Trophoblast cell (in vitro differentiated cells and primary cell): ENCODE results near the gene EPB41L4A.
"Not testable (repeated sequence)": the region's sequence is repeated elsewhere in the genome, so short reads cannot be mapped to it uniquely, and the experiment has no call there.

Experiments used
- DNase-seq, 2 donors: peaks; one replicate each; pipeline ENCODE4 v3.0.0-alpha.2; 2016
- H2AFZ ChIP-seq: 2 replicates; pipeline ENCODE4 v1.6.1; 2013; ENCODE audit warnings: low read length, moderate library complexity, mild to moderate bottlenecking; ENCODE audit not compliant: insufficient read depth, poor library complexity
- H2AK5ac ChIP-seq: 2 replicates; pipeline ENCODE4 v1.6.1; 2013; ENCODE audit warnings: mild to moderate bottlenecking, low read length
- H2BK120ac ChIP-seq: 2 replicates; pipeline ENCODE4 v1.6.1; 2013; ENCODE audit warnings: low read length, mild to moderate bottlenecking, moderate library complexity; ENCODE audit not compliant: insufficient read depth, poor library complexity
- H2BK12ac ChIP-seq: 2 replicates; pipeline ENCODE4 v1.6.1; 2013; ENCODE audit warnings: mild to moderate bottlenecking, low read length, moderate library complexity
- H2BK5ac ChIP-seq: 2 replicates; pipeline ENCODE4 v1.6.1; 2013; ENCODE audit warnings: low read length, low read depth, moderate library complexity, mild to moderate bottlenecking; ENCODE audit not compliant: poor library complexity
- H3K14ac ChIP-seq: 2 replicates; pipeline ENCODE4 v1.6.1; 2013; ENCODE audit warnings: mild to moderate bottlenecking, low read length
- H3K18ac ChIP-seq: 2 replicates; pipeline ENCODE4 v1.6.1; 2013; ENCODE audit warnings: mild to moderate bottlenecking, low read length
- H3K23ac ChIP-seq: 2 replicates; pipeline ENCODE4 v1.6.1; 2013; ENCODE audit warnings: low read length
- H3K27ac ChIP-seq: 2 replicates; pipeline ENCODE4 v1.5.1; 2013; ENCODE audit warnings: low read depth, mild to moderate bottlenecking, inconsistent platforms, low read length, moderate library complexity
- H3K27me3 ChIP-seq: 2 replicates; pipeline ENCODE4 v1.6.1; 2013; ENCODE audit warnings: inconsistent platforms, mild to moderate bottlenecking, low read length, moderate library complexity; ENCODE audit not compliant: insufficient read depth
- H3K36me3 ChIP-seq, 2 experiments: 1 replicate in 1 of 2; 2 replicates in 1 of 2; pipeline ENCODE4 v1.6.1; 2013; ENCODE audit warnings: low read length in 2 of 2, mild to moderate bottlenecking in 2 of 2, moderate library complexity in 1 of 2; ENCODE audit not compliant: insufficient read depth in 2 of 2, control insufficient read depth in 1 of 2
- H3K4ac ChIP-seq: 2 replicates; pipeline ENCODE4 v1.6.1; 2013; ENCODE audit warnings: low read depth, mild to moderate bottlenecking, low read length, moderate library complexity
- H3K4me1 ChIP-seq, 2 experiments: 1 replicate in 1 of 2; 2 replicates in 1 of 2; pipeline ENCODE4 v1.6.1; 2013; ENCODE audit warnings: low read length in 2 of 2, mild to moderate bottlenecking in 2 of 2, moderate library complexity in 1 of 2; ENCODE audit not compliant: insufficient read depth in 2 of 2, control insufficient read depth in 1 of 2
- H3K4me2 ChIP-seq: 2 replicates; pipeline ENCODE4 v1.6.1; 2013; ENCODE audit warnings: inconsistent platforms, mild to moderate bottlenecking, low read length, moderate library complexity
- H3K4me3 ChIP-seq: 2 replicates; pipeline ENCODE4 v1.5.1; 2013; ENCODE audit warnings: mild to moderate bottlenecking, low read depth, low read length, inconsistent platforms
- H3K79me1 ChIP-seq: one replicate; pipeline ENCODE4 v1.6.1; 2013; ENCODE audit warnings: low read length
- H3K79me2 ChIP-seq: 2 replicates; pipeline ENCODE4 v1.6.1; 2013; ENCODE audit warnings: low read length, mild to moderate bottlenecking; ENCODE audit not compliant: control insufficient read depth, insufficient read depth, poor library complexity
- H3K9ac ChIP-seq: 2 replicates; pipeline ENCODE4 v1.6.1; 2013; ENCODE audit warnings: mild to moderate bottlenecking, low read length
- H3K9me3 ChIP-seq: 2 replicates; pipeline ENCODE4 v1.6.1; 2013; ENCODE audit warnings: low read depth, mild to moderate bottlenecking, control low read depth, inconsistent platforms, low read length; ENCODE audit not compliant: insufficient read depth
- H4K12ac ChIP-seq: 2 replicates; pipeline ENCODE4 v1.6.1; 2013; ENCODE audit warnings: low read depth, mild to moderate bottlenecking, low read length, moderate library complexity
- H4K8ac ChIP-seq: 2 replicates; pipeline ENCODE4 v1.6.1; 2013; ENCODE audit warnings: low read depth, mild to moderate bottlenecking, low read length, moderate library complexity
- H4K91ac ChIP-seq: one replicate; pipeline ENCODE4 v1.6.1; 2013; ENCODE audit warnings: low read depth, mild to moderate bottlenecking, low read length, moderate library complexity
- WGBS: extraction: QIAGEN DNeasy Blood & Tissue Kit; methylation state at CpG from one replicate; pipeline ENCODE4 v1.1.7; 2013; ENCODE audit warnings: missing lambda C conversion rate; ENCODE audit not compliant: insufficient read length, insufficient coverage; ENCODE audit errors: extremely low coverage; 5-methylcytosine and 5-hydroxymethylcytosine counted together

Gene EPB41L4A

DNA sequence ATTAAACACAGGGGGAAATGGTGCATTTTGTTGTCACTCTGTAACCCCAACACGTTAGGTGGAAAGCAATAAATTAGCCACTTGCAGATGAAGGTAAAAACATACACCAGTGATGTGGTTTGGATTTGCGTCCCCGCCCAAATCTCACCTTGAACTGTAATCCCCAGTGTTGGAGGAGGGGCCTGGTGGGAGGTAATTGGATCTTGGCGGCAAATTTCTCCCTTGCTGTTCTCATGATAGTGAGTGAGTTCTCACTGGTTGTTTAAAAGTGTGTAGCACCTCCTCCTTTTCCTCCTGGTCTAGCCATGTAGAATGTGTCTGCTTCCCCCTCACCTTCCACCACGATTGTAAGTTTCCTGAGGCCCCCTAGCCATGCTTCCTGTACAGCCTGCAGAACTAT lies 17.2 kb downstream of the EPB41L4A start:
- H3K27me3 ChIP-seq, result no peaks in the 10 kb centered on the region
- no peak overlapping the region for H2AFZ ChIP-seq
- no peak overlapping the region for H2BK120ac ChIP-seq
- no peak overlapping the region for H3K14ac ChIP-seq
- no peaks in the 10 kb centered on the region for H3K36me3 ChIP-seq
- no peak overlapping the region for H3K9ac ChIP-seq
- H3K27ac ChIP-seq, result no peak overlapping the region
- no peaks in the 10 kb centered on the region for H3K79me1 ChIP-seq
- H4K12ac ChIP-seq, result no peak overlapping the region
- no peak overlapping the region for H4K91ac ChIP-seq
- H3K4me3 ChIP-seq, result no peak overlapping the region
- H2BK5ac ChIP-seq, result no peak overlapping the region
- H3K18ac ChIP-seq, result no peak overlapping the region
- no peak overlapping the region for H3K23ac ChIP-seq
- H4K8ac ChIP-seq, result no peak overlapping the region
- no peak overlapping the region for H2BK12ac ChIP-seq
- no CpG with 5 or more reads among the region's 5 CpGs for WGBS
- no peak overlapping the region for H2AK5ac ChIP-seq
- H3K4me2 ChIP-seq, result no peak overlapping the region
- no peaks in the 10 kb centered on the region for H3K79me2 ChIP-seq
- peaks cover 0 to 2% of the 10 kb centered on the region in 2 experiments for H3K4me1 ChIP-seq
- H3K9me3 ChIP-seq, result no peaks in the 10 kb centered on the region
- H3K4ac ChIP-seq, result no peak overlapping the region
- DNase-seq, result no peak

DNA sequence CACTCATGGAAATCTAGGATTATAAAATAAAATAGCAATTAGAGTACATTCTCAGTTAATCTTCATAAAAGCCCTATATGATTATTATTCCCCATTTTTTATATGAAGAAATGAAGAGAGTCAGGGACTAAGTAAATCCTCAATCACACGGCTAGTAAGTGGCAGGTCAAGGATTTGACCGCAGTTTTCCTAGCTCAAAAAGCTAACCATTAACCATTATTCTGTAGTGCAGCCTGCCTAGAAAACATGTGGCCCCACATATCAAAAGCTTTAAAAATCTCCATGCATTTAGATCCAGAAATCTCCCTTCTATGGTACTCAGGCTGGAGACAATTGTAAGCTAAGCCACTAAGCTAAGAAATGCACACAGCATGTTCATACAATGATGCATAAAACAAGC lies 21.4 kb downstream of the EPB41L4A start:
- H2AFZ ChIP-seq, result no peak overlapping the region
- no peak overlapping the region for H2AK5ac ChIP-seq
- H3K14ac ChIP-seq, result no peak overlapping the region
- H3K9ac ChIP-seq, result no peak overlapping the region
- no peak overlapping the region for H2BK12ac ChIP-seq
- no peaks in the 10 kb centered on the region for H3K4me1 ChIP-seq
- no peaks in the 10 kb centered on the region for H3K36me3 ChIP-seq
- no peak overlapping the region for H3K4me2 ChIP-seq
- H3K79me1 ChIP-seq, result no peaks in the 10 kb centered on the region
- H4K8ac ChIP-seq, result no peak overlapping the region
- no peak overlapping the region for H3K4ac ChIP-seq
- no peak overlapping the region for H2BK5ac ChIP-seq
- WGBS, result no CpG with 5 or more reads among the region's 2 CpGs
- H3K4me3 ChIP-seq, result no peak overlapping the region
- DNase-seq, result no peak
- H3K27ac ChIP-seq, result no peak overlapping the region
- no peak overlapping the region for H4K12ac ChIP-seq
- H2BK120ac ChIP-seq, result no peak overlapping the region
- H3K9me3 ChIP-seq, result no peaks in the 10 kb centered on the region
- H3K23ac ChIP-seq, result no peak overlapping the region
- no peak overlapping the region for H4K91ac ChIP-seq
- H3K27me3 ChIP-seq, result no peaks in the 10 kb centered on the region
- no peak overlapping the region for H3K18ac ChIP-seq
- H3K79me2 ChIP-seq, result no peaks in the 10 kb centered on the region

- no peak overlapping the region for H4K12ac ChIP-seq
- no peak for DNase-seq
- WGBS, result no CpG with 5 or more reads among the region's 4 CpGs
Observed at GRCh38 chr5:112396430-112396829, 22.6 kb downstream of the EPB41L4A start.

DNA sequence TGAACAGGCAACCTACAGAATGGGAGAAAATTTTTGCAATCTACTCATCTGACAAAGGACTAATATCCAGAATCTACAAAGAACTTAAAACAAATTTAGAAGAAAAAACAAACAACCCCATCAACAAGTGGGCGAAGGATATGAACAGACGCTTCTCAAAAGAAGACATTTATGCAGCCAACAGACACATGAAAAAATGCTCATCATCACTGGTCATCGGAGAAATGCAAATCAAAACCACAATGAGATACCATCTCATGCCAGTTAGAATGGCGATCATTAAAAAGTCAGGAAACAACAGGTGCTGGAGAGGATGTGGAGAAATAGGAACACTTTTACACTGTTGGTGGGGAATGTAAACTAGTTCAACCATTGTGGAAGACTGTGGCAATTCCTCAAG lies 23.8 kb downstream of the EPB41L4A start:
- not testable (repeated sequence) for H3K36me3 ChIP-seq, H4K12ac ChIP-seq, H3K79me2 ChIP-seq, H3K4me1 ChIP-seq, H3K14ac ChIP-seq, H3K4me3 ChIP-seq, DNase-seq, H3K79me1 ChIP-seq, H2BK5ac ChIP-seq, H4K8ac ChIP-seq, H2AK5ac ChIP-seq, H2BK120ac ChIP-seq, H4K91ac ChIP-seq, H3K27me3 ChIP-seq, H3K18ac ChIP-seq, H2BK12ac ChIP-seq, H3K27ac ChIP-seq, H3K4ac ChIP-seq, H3K9ac ChIP-seq, H2AFZ ChIP-seq, H3K4me2 ChIP-seq, H3K23ac ChIP-seq, H3K9me3 ChIP-seq
- no CpG with 5 or more reads among the region's 4 CpGs for WGBS

More at GRCh38 chr5:112396430-112396829, 22.6 kb downstream of the EPB41L4A start:
- Histone ChIP-seq H3K27ac (no peak overlapping the region), H2AK5ac (no peak overlapping the region), H2BK5ac (no peak overlapping the region), H2BK120ac (no peak overlapping the region), H4K91ac (no peak overlapping the region), H3K4ac (no peak overlapping the region), H3K14ac (no peak overlapping the region), H3K4me1 (no peaks in the 10 kb centered on the region), H3K27me3 (no peaks in the 10 kb centered on the region), H3K23ac (no peak overlapping the region), H3K36me3 (no peaks in the 10 kb centered on the region), H3K9ac (no peak overlapping the region), H3K79me2 (no peaks in the 10 kb centered on the region), H3K4me3 (no peak overlapping the region), H3K18ac (no peak overlapping the region), H3K9me3 (no peaks in the 10 kb centered on the region), H2BK12ac (no peak overlapping the region), H4K8ac (no peak overlapping the region), H3K4me2 (no peak overlapping the region), H3K79me1 (no peaks in the 10 kb centered on the region), H2AFZ (no peak overlapping the region)
